Neural progenitor cell (in vitro differentiated cells): ENCODE results near the gene GALNT13.

Experiments
- CTCF ChIP-seq: fragments of 200-600 bp; sonication (generic); IDR thresholded peaks from 2 replicates; pipeline ENCODE4 v1.5.1; 2017; ENCODE audit warnings: antibody characterized with exemption, mild to moderate bottlenecking
- EZH2 ChIP-seq: fragments of 200-600 bp; sonication (generic); IDR thresholded peaks from 2 replicates; pipeline ENCODE4 v1.6.1; 2017; ENCODE audit warnings: antibody characterized with exemption, mild to moderate bottlenecking, moderate library complexity

DNA sequence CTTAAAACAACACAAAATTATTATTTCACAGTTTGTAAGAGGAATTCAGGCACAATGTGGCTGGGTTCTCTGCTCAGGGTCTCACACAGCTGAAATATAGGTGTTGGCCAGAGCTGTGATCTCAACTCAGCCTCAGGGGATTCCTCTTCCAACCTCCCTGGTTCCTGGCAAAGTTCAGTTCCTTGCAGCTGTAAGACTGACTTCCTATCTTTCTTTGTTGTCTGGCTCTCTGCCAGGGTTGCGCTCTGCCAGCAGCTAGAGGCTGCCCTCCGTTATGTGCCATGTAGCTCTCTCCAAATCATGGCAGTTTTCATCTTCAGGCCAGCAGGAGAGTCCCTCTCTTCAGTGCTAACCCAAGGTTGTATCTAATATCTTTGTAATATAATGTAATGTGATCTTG, 554.3 kb downstream of the GALNT13 start:
- TF ChIP-seq CTCF (no peak), EZH2 (no peak)
